ENCODE results near the gene PPP1R37.

The PPP1R37 gene

GRCh38 chr19:45187421-45188100, 94.6 kb downstream of the PPP1R37 start:
- no peak for DNase-seq (ENCODE audit: low read depth, low spot score)
- peak; percentile 55 for TF ChIP-seq CTCF (IDR thresholded peaks at IDR 0.05; ENCODE audit: low read depth, low read length)
- in situ Hi-C loops (cut with HindIII; ENCODE audit: low sequenced_read_pairs): no loop called here
- H3K4me3 ChIP-seq (ENCODE audit: low read depth, low read length): no peak overlapping the region

- DNase-seq (ENCODE audit: low read depth, low spot score): no peak
- H3K4me3 ChIP-seq (ENCODE audit: low read depth, low read length): no peak overlapping the region
- in situ Hi-C loops (cut with HindIII; ENCODE audit: low sequenced_read_pairs): no loop called here
- no peak for TF ChIP-seq CTCF (IDR thresholded peaks at IDR 0.05; ENCODE audit: low read depth, low read length)
These were observed 97.0 kb downstream of the PPP1R37 start for GRCh38 chr19:45189971-45190370.

- DNase-seq (ENCODE audit: low read depth, low spot score): no peak
These were observed 98.4 kb downstream of the PPP1R37 start for GRCh38 chr19:45191375-45191774.

GRCh38 chr19:45195764-45196163, 102.8 kb downstream of the PPP1R37 start:
- in situ Hi-C loops (cut with HindIII; ENCODE audit: low sequenced_read_pairs): no loop called here
- no peak overlapping the region for H3K4me3 ChIP-seq (ENCODE audit: low read depth, low read length)
- TF ChIP-seq CTCF (IDR thresholded peaks at IDR 0.05; ENCODE audit: low read depth, low read length): no peak
- no peak for DNase-seq (ENCODE audit: low read depth, low spot score)

More at GRCh38 chr19:45191375-45191774, 98.4 kb downstream of the PPP1R37 start:
- in situ Hi-C loops (cut with HindIII; ENCODE audit: low sequenced_read_pairs): no loop called here
- no peak overlapping the region for H3K4me3 ChIP-seq (ENCODE audit: low read depth, low read length)
- no peak for TF ChIP-seq CTCF (IDR thresholded peaks at IDR 0.05; ENCODE audit: low read depth, low read length)
